KMS-11 (cell line): ENCODE data around the gene SEL1L.

ENCODE experiments used
- H2AFZ ChIP-seq: fragments of 200-600 bp; sonication (generic); 2 replicates; pipeline ENCODE4 v1.6.1; 2016; ENCODE audit warnings: antibody characterized with exemption, mixed run types, low read depth
- H3K27ac ChIP-seq: fragments of 200-600 bp; sonication (generic); 2 replicates; pipeline ENCODE4 v1.6.1; 2016; ENCODE audit warnings: mild to moderate bottlenecking, mixed run types
- H3K27me3 ChIP-seq: fragments of 200-600 bp; sonication (generic); 2 replicates; pipeline ENCODE4 v1.6.1; 2017; ENCODE audit warnings: mild to moderate bottlenecking, low read depth, mixed run types, moderate library complexity; ENCODE audit not compliant: insufficient read depth
- H3K36me3 ChIP-seq: fragments of 200-600 bp; sonication (generic); 2 replicates; pipeline ENCODE4 v1.6.1; 2017; ENCODE audit warnings: mild to moderate bottlenecking, mixed run types; ENCODE audit not compliant: insufficient read depth
- H3K4me1 ChIP-seq: fragments of 200-600 bp; sonication (generic); 2 replicates; pipeline ENCODE4 v1.6.1; 2016; ENCODE audit warnings: mild to moderate bottlenecking, low read depth, mixed run types; ENCODE audit not compliant: poor library complexity, severe bottlenecking
- H3K4me2 ChIP-seq: fragments of 200-600 bp; sonication (generic); 2 replicates; pipeline ENCODE4 v1.7.0; 2016; ENCODE audit warnings: mild to moderate bottlenecking, mixed run types
- H3K4me3 ChIP-seq: fragments of 200-600 bp; sonication (generic); IDR thresholded peaks from 2 replicates; pipeline ENCODE4 v1.6.1; 2017; ENCODE audit warnings: low read depth, low read length, mixed read lengths; ENCODE audit not compliant: insufficient read depth
- H3K79me2 ChIP-seq: fragments of 200-600 bp; sonication (generic); 2 replicates; pipeline ENCODE4 v1.6.1; 2016; ENCODE audit warnings: low read depth, mixed run types; ENCODE audit not compliant: insufficient read depth
- H3K9ac ChIP-seq: fragments of 200-600 bp; sonication (generic); 2 replicates; pipeline ENCODE4 v1.6.1; 2016; ENCODE audit warnings: mild to moderate bottlenecking, mixed run types
- H4K20me1 ChIP-seq: fragments of 200-600 bp; sonication (generic); 2 replicates; pipeline ENCODE4 v1.6.1; 2016; ENCODE audit warnings: mild to moderate bottlenecking, mixed run types; ENCODE audit not compliant: insufficient read depth
- CTCF ChIP-seq: fragments of 200-600 bp; sonication (generic); conservative IDR thresholded peaks from 2 replicates; pipeline ENCODE4 v1.6.1; 2017; ENCODE audit warnings: low read depth, mild to moderate bottlenecking, antibody characterized with exemption, low read length, moderate library complexity, mixed read lengths

Gene SEL1L

DNA sequence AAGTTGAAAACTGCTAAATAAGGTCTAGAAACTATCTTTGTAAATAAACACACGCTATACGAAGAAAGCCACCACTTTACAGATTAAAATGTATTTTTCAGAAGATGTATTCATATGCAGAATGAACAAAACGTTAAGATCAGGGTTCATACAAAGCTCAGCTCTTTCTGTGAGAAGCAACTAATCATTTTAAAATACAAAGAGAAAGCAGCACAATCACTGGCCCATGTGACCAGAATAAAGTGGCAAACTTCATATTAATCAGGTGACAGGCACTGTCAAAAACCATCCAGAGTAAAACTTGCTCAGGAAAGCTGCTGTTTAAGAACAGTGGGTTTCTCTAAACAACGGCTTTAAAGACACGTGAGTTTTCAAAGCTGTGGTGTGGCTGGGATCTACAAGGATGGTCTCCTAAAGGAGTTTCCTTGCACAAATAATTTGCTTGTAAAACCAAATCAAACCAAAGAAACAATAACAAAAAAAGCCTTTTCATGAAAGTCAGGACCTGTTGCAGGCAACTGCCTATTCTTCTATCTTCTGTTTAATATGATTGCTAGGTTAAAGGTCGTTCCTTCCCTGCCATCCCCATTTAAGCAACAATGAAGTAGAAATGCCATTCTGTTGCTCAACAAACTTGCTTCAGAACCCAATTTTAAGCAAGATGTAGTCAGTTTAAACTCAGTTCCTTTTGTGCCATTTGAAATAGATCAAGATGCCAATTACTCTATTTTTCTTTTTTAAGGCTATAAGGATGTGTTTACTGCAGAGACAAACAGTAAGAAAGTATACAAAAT, 22.3 kb downstream of the SEL1L start:
- Histone ChIP-seq H3K9ac (no peak overlapping the region), H3K79me2 (0 out of 2 replicates have a peak, but pooled peaks cover 4% of the 10 kb centered on the region), H2AFZ (no peak overlapping the region), H3K4me1 (peaks cover 24% of the 10 kb centered on the region), H3K36me3 (no peaks in the 10 kb centered on the region), H4K20me1 (no peaks in the 10 kb centered on the region), H3K4me2 (no peak overlapping the region), H3K27ac (no peak overlapping the region), H3K27me3 (no peaks in the 10 kb centered on the region), H3K4me3 (no peak overlapping the region)
- TF ChIP-seq CTCF: no peak

GRCh38 chr14:81509838-81510452, 23.7 kb downstream of the SEL1L start:
- H3K4me2 ChIP-seq: no peak overlapping the region
- H4K20me1 ChIP-seq: no peaks in the 10 kb centered on the region
- no peaks in the 10 kb centered on the region for H3K36me3 ChIP-seq
- H3K27ac ChIP-seq: no peak overlapping the region
- 0 out of 2 replicates have a peak, but pooled peaks cover 4% of the 10 kb centered on the region for H3K79me2 ChIP-seq
- TF ChIP-seq CTCF: no peak
- no peak overlapping the region for H2AFZ ChIP-seq
- H3K27me3 ChIP-seq: no peaks in the 10 kb centered on the region
- H3K4me3 ChIP-seq: no peak overlapping the region
- H3K9ac ChIP-seq: no peak overlapping the region
- H3K4me1 ChIP-seq: peaks cover 24% of the 10 kb centered on the region

DNA sequence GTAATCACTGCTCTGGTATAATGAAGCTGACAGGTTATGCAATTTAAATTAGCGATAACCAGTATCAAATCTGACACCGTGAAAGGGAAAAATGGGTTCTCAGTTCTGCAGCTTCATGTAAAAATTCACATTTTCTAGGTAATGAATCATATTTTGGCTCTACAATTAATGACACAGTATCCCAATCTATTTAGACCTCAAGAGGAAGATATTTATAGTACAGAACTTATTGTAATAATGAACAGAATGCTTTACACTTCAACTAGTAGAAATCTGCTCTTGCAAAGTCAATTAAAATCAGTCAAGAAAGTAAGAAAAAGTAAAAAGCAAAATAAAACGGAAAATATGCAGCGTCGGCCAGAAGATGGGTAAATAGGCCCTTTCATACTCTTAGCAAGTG, 24.3 kb downstream of the SEL1L start:
- Histone ChIP-seq H2AFZ (no peak overlapping the region), H4K20me1 (no peaks in the 10 kb centered on the region)

GRCh38 chr14:81506487-81506886, 27.2 kb downstream of the SEL1L start:
- no peak overlapping the region for H3K4me2 ChIP-seq
- H4K20me1 ChIP-seq: no peaks in the 10 kb centered on the region
- no peak overlapping the region for H3K9ac ChIP-seq
- no peak overlapping the region for H3K4me3 ChIP-seq
- no peaks in the 10 kb centered on the region for H3K36me3 ChIP-seq
- H3K27ac ChIP-seq: no peak overlapping the region
- peaks cover 19% of the 10 kb centered on the region for H3K4me1 ChIP-seq
- H3K27me3 ChIP-seq: no peaks in the 10 kb centered on the region
- H3K79me2 ChIP-seq: 0 out of 2 replicates have a peak, but pooled peaks cover 4% of the 10 kb centered on the region
- no peak overlapping the region for H2AFZ ChIP-seq
- no peak for TF ChIP-seq CTCF

More for the DNA sequence above, 24.3 kb downstream of the SEL1L start:
- Histone ChIP-seq H3K79me2 (0 out of 2 replicates have a peak, but pooled peaks cover 4% of the 10 kb centered on the region), H3K27ac (no peak overlapping the region), H3K4me3 (no peak overlapping the region), H3K4me1 (peaks cover 24% of the 10 kb centered on the region), H3K27me3 (no peaks in the 10 kb centered on the region), H3K4me2 (no peak overlapping the region), H3K9ac (no peak overlapping the region), H3K36me3 (no peaks in the 10 kb centered on the region)
- no peak for TF ChIP-seq CTCF
